HG02798 (cell line): ENCODE results near the gene CDK16.

ENCODE experiments used
- ATAC-seq: cut with Tn5 transposase; IDR thresholded peaks from one replicate; pipeline ENCODE4 v1.9.1; 2021; ENCODE audit warnings: mild to moderate bottlenecking; ENCODE audit not compliant: unreplicated experiment, poor library complexity

CDK16 gene

GRCh38 chrX:47224266-47224895, 5.9 kb downstream of the CDK16 start:
- ATAC-seq = no peak

- ATAC-seq = no peak
Observed at GRCh38 chrX:47224896-47225290, 6.4 kb downstream of the CDK16 start.

- ATAC-seq = no peak
Observed at GRCh38 chrX:47226071-47226470, 7.6 kb downstream of the CDK16 start.

DNA sequence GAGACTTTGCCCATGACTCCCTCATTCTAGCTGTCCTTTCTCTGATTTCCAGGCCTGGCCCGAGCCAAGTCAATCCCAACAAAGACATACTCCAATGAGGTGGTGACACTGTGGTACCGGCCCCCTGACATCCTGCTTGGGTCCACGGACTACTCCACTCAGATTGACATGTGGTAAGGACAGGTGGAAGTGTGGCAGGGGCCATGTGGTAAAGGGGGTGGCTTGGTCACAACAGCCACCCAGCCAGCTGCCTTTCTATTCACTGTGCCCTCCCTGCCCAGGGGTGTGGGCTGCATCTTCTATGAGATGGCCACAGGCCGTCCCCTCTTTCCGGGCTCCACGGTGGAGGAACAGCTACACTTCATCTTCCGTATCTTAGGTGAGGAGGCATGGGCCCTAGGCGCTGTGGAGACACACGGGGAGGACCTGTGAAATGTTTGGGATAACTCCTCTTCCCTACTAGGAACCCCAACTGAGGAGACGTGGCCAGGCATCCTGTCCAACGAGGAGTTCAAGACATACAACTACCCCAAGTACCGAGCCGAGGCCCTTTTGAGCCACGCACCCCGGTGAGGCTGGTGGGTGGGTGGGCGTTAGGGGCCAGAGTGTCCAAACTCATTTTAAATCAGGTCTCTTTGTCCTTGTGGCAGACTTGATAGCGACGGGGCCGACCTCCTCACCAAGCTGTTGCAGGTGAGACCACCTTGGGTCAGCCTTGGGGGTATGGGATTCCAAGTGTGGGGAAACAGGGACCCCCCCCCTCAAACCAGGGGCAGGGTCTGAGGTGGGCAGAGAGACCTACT, 8.3 kb downstream of the CDK16 start:
- ATAC-seq = no peak

DNA sequence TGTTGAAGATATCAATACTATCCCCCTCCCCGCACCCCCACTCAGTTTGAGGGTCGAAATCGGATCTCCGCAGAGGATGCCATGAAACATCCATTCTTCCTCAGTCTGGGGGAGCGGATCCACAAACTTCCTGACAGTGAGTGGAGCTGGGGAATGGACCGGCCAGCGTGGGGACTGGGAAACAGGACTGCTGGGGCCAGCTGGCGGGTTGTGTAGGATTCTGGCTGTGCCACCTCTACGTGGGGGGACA, 8.8 kb downstream of the CDK16 start:
- ATAC-seq = no peak

DNA sequence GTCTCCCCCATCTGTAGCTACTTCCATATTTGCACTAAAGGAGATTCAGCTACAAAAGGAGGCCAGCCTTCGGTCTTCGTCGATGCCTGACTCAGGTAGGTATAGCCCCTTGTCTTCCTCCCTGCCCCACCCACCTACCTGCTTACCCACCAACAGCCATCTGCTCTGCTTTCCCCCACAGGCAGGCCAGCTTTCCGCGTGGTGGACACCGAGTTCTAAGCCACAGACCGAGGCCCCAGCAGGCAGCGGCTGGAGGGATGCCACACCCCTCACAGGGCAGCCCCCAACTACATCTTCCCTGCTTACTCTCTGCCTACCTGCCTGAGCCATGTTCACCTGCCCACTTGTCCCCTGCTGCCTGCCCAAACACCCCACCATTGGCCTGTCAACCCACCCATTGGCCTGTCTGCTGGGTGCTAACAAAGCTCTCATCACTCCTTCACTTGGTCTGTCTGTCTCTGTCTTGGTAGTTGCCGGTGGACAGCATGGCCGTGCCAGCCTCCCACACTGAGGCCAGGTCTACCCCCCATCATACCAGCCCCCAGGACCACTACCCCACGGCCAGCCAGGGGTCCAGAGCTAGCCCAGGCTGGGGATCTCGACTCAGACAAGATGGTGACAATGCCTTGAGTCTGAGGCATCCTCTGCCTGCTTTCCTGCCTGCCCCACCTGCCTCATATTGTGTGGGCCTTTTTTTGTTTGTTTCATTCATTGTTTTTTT, 10.2 kb downstream of the CDK16 start:
- ATAC-seq = no peak

DNA sequence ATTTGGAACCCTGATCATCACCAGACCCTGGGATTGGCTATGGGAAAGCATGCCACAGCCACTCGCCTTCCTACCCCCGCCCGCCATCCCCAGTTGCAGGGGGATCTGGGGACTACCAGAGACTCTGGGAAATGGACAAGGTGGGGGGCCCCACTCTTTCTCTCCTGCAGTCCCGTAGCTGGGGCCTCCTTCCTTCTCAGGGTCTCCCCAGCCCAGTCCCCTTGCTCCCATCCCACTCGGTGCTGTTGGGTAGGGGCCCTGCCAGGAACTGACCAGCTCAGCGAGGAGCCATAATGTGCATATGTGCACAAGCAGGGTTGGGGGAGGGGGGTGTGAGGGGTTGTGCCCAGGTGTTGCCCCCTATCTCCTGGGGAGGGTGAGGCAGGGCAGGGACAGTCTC, 10.9 kb downstream of the CDK16 start:
- ATAC-seq = no peak

DNA sequence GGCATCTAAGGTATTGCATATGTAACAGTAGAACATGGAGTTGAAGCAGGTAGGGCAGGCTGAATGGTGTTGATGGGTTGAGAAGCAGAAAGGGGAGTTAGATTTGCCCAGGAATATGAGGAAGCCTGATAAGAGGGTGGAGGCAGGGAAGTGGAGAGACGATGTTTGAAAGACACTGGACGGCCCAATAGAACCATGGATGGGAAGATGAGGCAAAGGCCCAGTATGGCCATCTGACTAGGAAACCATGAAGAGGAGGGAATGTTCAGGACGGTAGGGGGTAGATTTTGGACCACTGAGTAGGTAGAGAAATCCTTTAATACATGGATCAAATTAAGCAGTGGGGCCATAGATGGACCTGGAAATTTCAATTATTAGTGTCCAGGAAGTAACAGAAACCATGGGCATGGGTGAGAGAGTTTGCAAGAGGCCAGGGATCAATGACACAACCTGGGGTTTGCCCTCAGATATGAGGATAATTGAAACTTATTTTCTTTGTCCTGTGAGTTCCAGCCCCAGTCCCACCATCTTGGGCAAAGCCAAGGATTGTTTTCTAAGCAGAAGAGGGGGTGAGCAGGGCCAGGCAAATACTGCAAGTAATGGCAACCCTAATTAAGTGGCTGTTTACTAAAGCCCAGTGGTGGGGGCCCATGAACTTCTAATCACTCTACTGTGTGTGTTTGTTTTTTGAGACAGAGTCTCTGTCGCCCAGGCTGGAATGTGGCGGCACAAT, 11.8 kb downstream of the CDK16 start:
- no peak for ATAC-seq

- ATAC-seq = no peak
Observed at GRCh38 chrX:47231167-47231566, 12.7 kb downstream of the CDK16 start.

DNA sequence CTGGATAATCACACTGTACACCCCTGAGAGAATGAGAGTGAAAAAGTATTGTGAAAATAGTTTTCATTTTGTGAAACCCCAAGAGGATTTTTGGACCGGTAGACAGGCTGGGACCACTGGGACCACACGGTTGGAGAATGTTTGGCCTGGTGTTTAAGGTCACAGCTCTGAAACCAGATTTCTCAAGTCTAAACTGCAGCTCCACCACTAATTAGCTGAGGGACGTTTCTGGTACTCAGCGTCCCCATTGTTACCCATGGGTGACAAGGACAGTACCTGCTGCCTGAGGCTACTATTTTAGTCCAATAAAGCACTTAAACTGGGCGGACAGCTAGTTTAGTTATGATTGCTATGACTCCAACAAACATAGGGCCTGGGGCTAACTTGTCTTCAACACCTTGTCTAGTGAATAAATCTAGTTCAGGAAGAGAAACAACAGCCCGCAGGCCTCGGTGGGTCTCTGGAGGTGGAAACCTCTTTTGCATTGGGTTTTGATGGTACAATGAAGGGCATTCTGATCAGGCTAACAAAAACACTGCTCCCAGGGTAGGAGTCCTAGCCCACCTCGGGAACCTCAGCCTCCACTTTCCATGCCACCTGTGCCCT, 13.8 kb downstream of the CDK16 start:
- no peak for ATAC-seq

- peak; percentile 25 for ATAC-seq
Observed at GRCh38 chrX:47232803-47233332, 14.4 kb downstream of the CDK16 start, which contains the start of gene USP11. USP11 (plus strand) TSS chrX:47233009; CDS start chrX:47233044, 35 bp downstream.

DNA sequence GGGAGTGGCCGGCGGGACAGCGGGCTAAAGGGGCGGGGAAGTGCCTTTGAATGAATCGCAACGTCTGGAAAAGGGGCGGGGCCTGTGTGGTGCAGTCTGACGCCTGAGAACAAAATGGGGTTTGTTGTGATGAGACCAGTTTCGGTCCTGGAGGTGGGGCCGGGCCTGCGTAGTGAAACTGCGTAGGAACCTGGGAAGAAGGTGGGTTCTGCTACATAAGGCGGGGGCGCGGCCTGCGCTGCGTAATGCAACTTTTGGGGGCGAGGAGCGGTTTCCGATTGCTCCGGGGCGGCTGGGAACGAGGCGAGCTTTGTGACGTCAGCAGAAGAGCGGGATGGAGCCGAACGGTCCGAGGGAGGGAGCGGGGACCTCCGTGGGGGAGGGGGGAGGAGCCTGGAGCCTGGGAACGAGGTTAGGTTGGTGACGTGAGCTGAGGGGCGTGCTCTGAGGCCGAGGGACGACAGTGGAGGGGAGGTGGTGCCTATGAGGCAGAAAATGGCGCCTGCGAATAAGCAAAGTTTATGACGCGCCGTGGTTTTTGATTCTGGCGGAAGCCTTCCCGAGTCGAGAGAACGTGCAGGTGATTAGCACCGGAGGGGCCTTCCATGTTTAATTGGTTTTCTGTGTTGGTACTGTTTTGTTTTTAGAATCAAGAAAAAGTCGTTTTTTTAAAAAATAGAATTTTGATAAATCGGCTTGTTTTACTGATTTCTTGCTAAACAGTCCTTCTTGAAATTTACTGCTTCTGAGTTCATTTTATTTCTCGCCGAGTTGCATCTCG, 15.0 kb downstream of the CDK16 start:
- peak; percentile 89 for ATAC-seq

GRCh38 chrX:47234583-47234982, 16.1 kb downstream of the CDK16 start:
- no peak for ATAC-seq

- ATAC-seq = no peak
Observed at GRCh38 chrX:47235691-47236103, 17.2 kb downstream of the CDK16 start.

GRCh38 chrX:47239199-47239598, 20.7 kb downstream of the CDK16 start:
- ATAC-seq = no peak

GRCh38 chrX:47239898-47240545, 21.5 kb downstream of the CDK16 start:
- ATAC-seq = no peak

DNA sequence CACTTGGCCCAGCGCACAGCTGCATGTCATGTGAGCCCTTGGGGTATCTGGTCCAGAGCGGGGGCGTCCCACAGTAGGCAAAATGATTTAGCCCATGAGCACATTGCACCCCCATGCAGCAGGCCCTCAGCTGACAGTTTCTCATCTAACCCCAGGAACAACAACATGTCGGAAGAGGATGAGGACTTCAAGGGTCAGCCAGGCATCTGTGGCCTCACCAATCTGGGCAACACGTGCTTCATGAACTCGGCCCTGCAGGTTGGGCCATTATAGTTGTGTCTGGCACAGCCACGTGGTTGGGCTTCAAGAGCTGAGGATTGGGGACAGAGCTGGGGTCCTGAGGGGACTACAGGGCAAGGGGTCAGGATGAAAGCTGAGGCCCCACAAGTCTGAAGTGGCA, 22.1 kb downstream of the CDK16 start:
- ATAC-seq = no peak

DNA sequence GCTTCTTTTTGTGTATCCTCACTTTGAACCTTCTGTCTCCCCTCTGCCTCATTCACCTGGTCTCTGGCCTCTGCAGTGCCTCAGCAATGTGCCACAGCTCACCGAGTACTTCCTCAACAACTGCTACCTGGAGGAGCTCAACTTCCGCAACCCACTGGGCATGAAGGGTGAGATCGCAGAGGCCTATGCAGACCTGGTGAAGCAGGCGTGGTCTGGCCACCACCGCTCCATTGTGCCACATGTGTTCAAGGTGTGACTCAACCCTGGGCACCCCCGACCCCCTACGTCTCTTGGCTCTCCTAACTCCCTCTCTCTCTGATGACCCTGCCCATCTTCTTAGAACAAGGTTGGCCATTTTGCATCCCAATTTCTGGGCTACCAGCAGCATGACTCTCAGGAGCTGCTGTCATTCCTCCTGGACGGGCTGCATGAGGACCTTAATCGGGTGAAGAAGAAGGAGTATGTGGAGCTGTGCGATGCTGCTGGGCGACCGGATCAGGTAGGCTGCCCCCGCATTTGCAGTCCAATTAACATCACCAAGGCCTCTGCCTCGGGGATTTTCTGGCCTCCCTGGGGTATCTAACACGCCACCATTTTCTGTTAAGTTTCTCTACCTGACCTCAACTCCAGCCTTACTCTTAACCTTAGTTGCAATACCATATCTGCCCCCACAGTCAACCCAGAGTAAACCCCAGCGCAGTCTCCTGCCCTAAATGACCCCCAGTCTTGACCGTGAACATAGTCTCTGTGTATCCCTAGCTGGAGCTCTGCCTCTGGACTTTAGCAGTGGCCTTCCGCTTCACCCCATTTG, 22.9 kb downstream of the CDK16 start:
- no peak for ATAC-seq
